ENCODE measurements around the gene LRRC27.

GRCh38 chr10:132289439-132289838 lies 42.6 kb upstream of the LRRC27 start:
- TF ChIP-seq POLR2A (IDR thresholded peaks at IDR 0.05; ENCODE audit: low read length) (no peak), GATA1 (IDR thresholded peaks at IDR 0.05; ENCODE audit: low read depth, low read length) (no peak)

All from erythroblast (primary cell).